ENCODE results near the gene SNAPC4. TPM values are rescaled to one million over a fixed set of nuclear protein-coding genes. Genes with fewer than 3 reads are reported as not detected.

The SNAPC4 gene
- total RNA-seq, 1 experiment from 2014 or later, result 29.7 TPM

GRCh38 chr9:136395020-136395340, 5.0 kb downstream of the SNAPC4 start:
- Histone ChIP-seq H3K27me3 (ENCODE audit: insufficient read depth, low read length) (no peaks in the 10 kb centered on the region), H3K23ac (ENCODE audit: insufficient read length, low read depth, low read length) (no peak overlapping the region), H3K27ac (ENCODE audit: insufficient read length, low read depth, low read length) (no peak overlapping the region), H3K79me1 (ENCODE audit: insufficient read depth, low read depth, low read length, poor library complexity, severe bottlenecking) (peaks cover 7% of the 10 kb centered on the region), H3K4ac (ENCODE audit: low read depth, low read length) (no peak overlapping the region), H2BK12ac (ENCODE audit: insufficient read length, low read depth, low read length) (no peak overlapping the region), H4K91ac (ENCODE audit: insufficient read length, low read depth, low read length) (no peak overlapping the region), H3K9me3 (ENCODE audit: control insufficient read depth, low read depth, low read length) (no peaks in the 10 kb centered on the region), H2BK15ac (ENCODE audit: low read depth, low read length) (no peak overlapping the region), H2AFZ (ENCODE audit: low read length) (no peak overlapping the region), H3K4me2 (ENCODE audit: insufficient read depth, insufficient read length, low read length) (no peak overlapping the region), H3K23me2 (ENCODE audit: insufficient read length, low read depth, low read length, poor library complexity, severe bottlenecking) (peaks cover 6% of the 10 kb centered on the region), H3K56ac (ENCODE audit: insufficient read length, low read depth, low read length) (no peak overlapping the region), H3K9ac (ENCODE audit: extremely low read depth, insufficient read length, low read length) (no peak overlapping the region), H3K18ac (ENCODE audit: insufficient read length, low read depth, low read length) (no peak overlapping the region), H4K5ac (ENCODE audit: insufficient read length, low read depth, low read length) (no peak overlapping the region), H3K14ac (ENCODE audit: insufficient read depth, low read length) (no peak overlapping the region), H2BK20ac (ENCODE audit: low read depth, low read length, poor library complexity, severe bottlenecking) (no peak overlapping the region), H2BK120ac (ENCODE audit: low read depth, low read length, poor library complexity, severe bottlenecking) (no peak overlapping the region), H3K79me2 (ENCODE audit: insufficient read depth, low read length) (peaks cover 12% of the 10 kb centered on the region; the same call in 1 of the 2 replicates), H4K8ac (replicated peaks; ENCODE audit: insufficient read length, low read depth, low read length) (no peak overlapping the region), H2BK5ac (ENCODE audit: insufficient read length, low read length) (no peak overlapping the region), H2AK5ac (ENCODE audit: insufficient read length, low read length) (no peak overlapping the region), H3T11ph (ENCODE audit: low read length) (no peak overlapping the region), H3K4me1 (ENCODE audit: insufficient read depth, low read length) (no peaks in the 10 kb centered on the region), H4K20me1 (ENCODE audit: control insufficient read depth, insufficient read depth, insufficient read length) (no peaks in the 10 kb centered on the region)
- no CpG with 5 or more reads among the region's 13 CpGs for WGBS (ENCODE audit: extremely low coverage, insufficient read length, low lambda C conversion rate)
- peaks cover 7 to 8% of the 10 kb centered on the region in 2 experiments for H3K4me1 Mint-ChIP-seq
- no peaks in the 10 kb centered on the region for H3K9me3 Mint-ChIP-seq
- no peak overlapping the region for H3K4me3 Mint-ChIP-seq
- H3K27ac Mint-ChIP-seq, result no peak overlapping the region
- no peak for DNase-seq
- H3K36me3 Mint-ChIP-seq (ENCODE audit: insufficient read depth in 1 of 3, low read depth in 3 of 3), result peaks cover 33 to 69% (median 61%) of the 10 kb centered on the region in 3 experiments; a peak in 6 of 7 replicates
- no peaks in the 10 kb centered on the region for H3K27me3 Mint-ChIP-seq (ENCODE audit: low read depth)
- TF ChIP-seq, protein P1, sequence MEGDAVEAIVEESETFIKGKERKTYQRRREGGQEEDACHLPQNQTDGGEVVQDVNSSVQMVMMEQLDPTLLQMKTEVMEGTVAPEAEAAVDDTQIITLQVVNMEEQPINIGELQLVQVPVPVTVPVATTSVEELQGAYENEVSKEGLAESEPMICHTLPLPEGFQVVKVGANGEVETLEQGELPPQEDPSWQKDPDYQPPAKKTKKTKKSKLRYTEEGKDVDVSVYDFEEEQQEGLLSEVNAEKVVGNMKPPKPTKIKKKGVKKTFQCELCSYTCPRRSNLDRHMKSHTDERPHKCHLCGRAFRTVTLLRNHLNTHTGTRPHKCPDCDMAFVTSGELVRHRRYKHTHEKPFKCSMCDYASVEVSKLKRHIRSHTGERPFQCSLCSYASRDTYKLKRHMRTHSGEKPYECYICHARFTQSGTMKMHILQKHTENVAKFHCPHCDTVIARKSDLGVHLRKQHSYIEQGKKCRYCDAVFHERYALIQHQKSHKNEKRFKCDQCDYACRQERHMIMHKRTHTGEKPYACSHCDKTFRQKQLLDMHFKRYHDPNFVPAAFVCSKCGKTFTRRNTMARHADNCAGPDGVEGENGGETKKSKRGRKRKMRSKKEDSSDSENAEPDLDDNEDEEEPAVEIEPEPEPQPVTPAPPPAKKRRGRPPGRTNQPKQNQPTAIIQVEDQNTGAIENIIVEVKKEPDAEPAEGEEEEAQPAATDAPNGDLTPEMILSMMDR (conservative IDR thresholded peaks at IDR 0.05), result no peak
